ENCODE data around the gene ADAMTS3.

DNA sequence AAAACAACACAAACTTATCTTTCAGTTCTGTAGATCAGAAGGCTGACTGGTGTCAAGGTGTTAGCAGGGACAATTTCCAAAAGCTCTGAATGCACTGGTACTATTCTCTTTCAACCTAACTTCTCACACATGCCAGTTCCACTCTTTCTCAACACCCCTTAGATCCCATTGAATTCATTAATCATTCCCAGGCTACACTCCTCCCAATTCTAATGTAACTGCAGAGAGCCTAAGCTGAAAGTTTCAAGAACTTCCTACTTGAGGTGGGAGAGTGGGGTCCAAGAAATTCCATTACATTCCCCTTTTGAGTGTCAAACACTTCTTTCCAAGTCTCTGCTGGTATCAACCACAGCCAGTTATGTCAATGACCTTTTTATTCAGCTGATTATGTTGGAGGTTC, 142.0 kb downstream of the ADAMTS3 start:
- TF ChIP-seq FOS (IDR thresholded peaks at IDR 0.05; ENCODE audit: borderline replicate concordance, insufficient read depth, low read length) (no peak), CTCF (IDR thresholded peaks at IDR 0.05; ENCODE audit: extremely low read depth in 1 of 2, insufficient read depth in 1 of 2, low read depth in 1 of 2, low read length in 2 of 2) (no peak), EZH2 (IDR thresholded peaks at IDR 0.05; ENCODE audit: borderline replicate concordance, low read depth, low read length, severe bottlenecking) (no peak)
